Measurements from ENCODE around the gene ARHGAP15.

DNA sequence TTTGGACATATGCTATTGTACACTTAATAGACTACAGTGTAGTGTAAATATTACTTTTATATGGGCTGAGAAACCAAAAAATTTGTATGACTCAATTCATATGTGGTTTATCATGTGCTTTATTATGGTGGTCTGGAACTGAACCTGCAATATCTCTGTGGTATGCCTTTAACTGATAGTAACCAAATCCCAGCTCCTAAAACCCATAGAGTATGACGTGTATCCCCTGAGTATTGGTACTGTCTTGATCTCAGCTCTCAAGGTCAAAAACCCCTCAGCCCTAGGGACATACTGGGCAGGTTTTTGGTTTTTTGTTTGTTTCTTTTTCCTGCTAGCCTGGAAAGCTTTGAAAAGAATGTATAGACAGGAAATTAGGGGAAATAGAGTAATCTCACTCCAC, 42.2 kb upstream of the ARHGAP15 start:
- TF ChIP-seq EP300 (IDR thresholded peaks at IDR 0.05), result no peak
- TF ChIP-seq POLR2A (IDR thresholded peaks at IDR 0.05), result no peak
- TF ChIP-seq, protein P1, sequence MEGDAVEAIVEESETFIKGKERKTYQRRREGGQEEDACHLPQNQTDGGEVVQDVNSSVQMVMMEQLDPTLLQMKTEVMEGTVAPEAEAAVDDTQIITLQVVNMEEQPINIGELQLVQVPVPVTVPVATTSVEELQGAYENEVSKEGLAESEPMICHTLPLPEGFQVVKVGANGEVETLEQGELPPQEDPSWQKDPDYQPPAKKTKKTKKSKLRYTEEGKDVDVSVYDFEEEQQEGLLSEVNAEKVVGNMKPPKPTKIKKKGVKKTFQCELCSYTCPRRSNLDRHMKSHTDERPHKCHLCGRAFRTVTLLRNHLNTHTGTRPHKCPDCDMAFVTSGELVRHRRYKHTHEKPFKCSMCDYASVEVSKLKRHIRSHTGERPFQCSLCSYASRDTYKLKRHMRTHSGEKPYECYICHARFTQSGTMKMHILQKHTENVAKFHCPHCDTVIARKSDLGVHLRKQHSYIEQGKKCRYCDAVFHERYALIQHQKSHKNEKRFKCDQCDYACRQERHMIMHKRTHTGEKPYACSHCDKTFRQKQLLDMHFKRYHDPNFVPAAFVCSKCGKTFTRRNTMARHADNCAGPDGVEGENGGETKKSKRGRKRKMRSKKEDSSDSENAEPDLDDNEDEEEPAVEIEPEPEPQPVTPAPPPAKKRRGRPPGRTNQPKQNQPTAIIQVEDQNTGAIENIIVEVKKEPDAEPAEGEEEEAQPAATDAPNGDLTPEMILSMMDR (IDR thresholded peaks at IDR 0.05), result no peak
